Hepatocyte (in vitro differentiated cells): ENCODE data around the gene SCT. TPM values are rescaled to one million over a fixed set of nuclear protein-coding genes. Genes with fewer than 3 reads are reported as not detected.

Source experiments
- DNase-seq: peaks from one replicate; pipeline ENCODE4 v3.0.0-alpha.2; 2016; ENCODE audit warnings: low spot score
- H2AFZ ChIP-seq: fragments of 200-600 bp; sonication (generic); 2 replicates; pipeline ENCODE4 v1.6.0; 2016; ENCODE audit warnings: antibody characterized with exemption, mild to moderate bottlenecking
- H3K27ac ChIP-seq: fragments of 200-600 bp; sonication (generic); 2 replicates; pipeline ENCODE4 v1.5.1; 2016; ENCODE audit warnings: mild to moderate bottlenecking
- H3K27me3 ChIP-seq: fragments of 200-600 bp; sonication (generic); 2 replicates; pipeline ENCODE4 v1.6.1; 2016
- H3K36me3 ChIP-seq: fragments of 200-600 bp; sonication (generic); replicated peaks from 2 replicates; pipeline ENCODE4 v1.5.1; 2016; ENCODE audit warnings: low read depth; ENCODE audit not compliant: insufficient read depth
- H3K4me1 ChIP-seq: fragments of 200-600 bp; sonication (generic); 2 replicates; pipeline ENCODE4 v1.5.1; 2016; ENCODE audit warnings: mild to moderate bottlenecking, moderate library complexity; ENCODE audit not compliant: insufficient read depth
- H3K4me2 ChIP-seq: fragments of 200-600 bp; sonication (generic); 2 replicates; pipeline ENCODE4 v1.6.0; 2016
- H3K4me3 ChIP-seq: fragments of 200-600 bp; sonication (generic); 2 replicates; pipeline ENCODE4 v1.5.1; 2016; ENCODE audit warnings: mild to moderate bottlenecking
- H3K79me2 ChIP-seq: fragments of 200-600 bp; sonication (generic); 2 replicates; pipeline ENCODE4 v1.6.0; 2017; ENCODE audit warnings: mild to moderate bottlenecking
- H3K9me2 ChIP-seq: fragments of 200-600 bp; sonication (generic); replicated peaks from 2 replicates; pipeline ENCODE4 v1.6.0; 2017; ENCODE audit warnings: mild to moderate bottlenecking; ENCODE audit not compliant: insufficient read depth
- H3K9me3 ChIP-seq: fragments of 200-600 bp; sonication (generic); 2 replicates; pipeline ENCODE4 v1.5.1; 2016; ENCODE audit warnings: low read depth, mild to moderate bottlenecking
- H4K20me1 ChIP-seq: fragments of 200-600 bp; sonication (generic); 2 replicates; pipeline ENCODE4 v1.6.0; 2016; ENCODE audit warnings: mild to moderate bottlenecking; ENCODE audit not compliant: insufficient read depth, poor library complexity, severe bottlenecking
- EZH2 ChIP-seq: fragments of 200-600 bp; sonication (generic); IDR thresholded peaks from 2 replicates; pipeline ENCODE4 v1.6.1; 2016; ENCODE audit warnings: antibody characterized with exemption, mild to moderate bottlenecking, borderline replicate concordance
- EZH2phosphoT487 ChIP-seq: fragments of 200-600 bp; sonication (generic); IDR thresholded peaks from one replicate; pipeline ENCODE4 v1.6.1; 2018; ENCODE audit warnings: antibody characterized with exemption, mild to moderate bottlenecking, low read depth, moderate library complexity; ENCODE audit not compliant: unreplicated experiment, severe bottlenecking
- WGBS: methylation state at CpG from one replicate; pipeline ENCODE4 v1.1.6; 2016; ENCODE audit warnings: low lambda C conversion rate; ENCODE audit errors: missing lambda C conversion rate; 5-methylcytosine and 5-hydroxymethylcytosine counted together
- polyA plus RNA-seq: library from polyadenylated mRNA; unstranded; fragments of >200 nt; fragmentation: Nextera tagmentation; extraction: Ambion mirVana; gene quantifications from 2 replicates; pipeline ENCODE4 v1.2.1, GENCODE V29; 2016
- total RNA-seq: library from RNA; depleted of rRNA; stranded (reverse); fragments of >200 nt; gene quantifications from 2 replicates; pipeline ENCODE4 v1.2.3, GENCODE V29; 2014
- TF ChIP-seq, protein P1 (sequence below): fragments of 200-600 bp; sonication (generic); IDR thresholded peaks from 2 replicates; pipeline ENCODE4 v1.5.1; 2016; ENCODE audit warnings: antibody characterized with exemption, mild to moderate bottlenecking; ENCODE audit not compliant: poor library complexity

The SCT gene
- total and polyA plus RNA-seq, 2 experiments from 2014 or later: 21.7 TPM; not detected in 1

DNA sequence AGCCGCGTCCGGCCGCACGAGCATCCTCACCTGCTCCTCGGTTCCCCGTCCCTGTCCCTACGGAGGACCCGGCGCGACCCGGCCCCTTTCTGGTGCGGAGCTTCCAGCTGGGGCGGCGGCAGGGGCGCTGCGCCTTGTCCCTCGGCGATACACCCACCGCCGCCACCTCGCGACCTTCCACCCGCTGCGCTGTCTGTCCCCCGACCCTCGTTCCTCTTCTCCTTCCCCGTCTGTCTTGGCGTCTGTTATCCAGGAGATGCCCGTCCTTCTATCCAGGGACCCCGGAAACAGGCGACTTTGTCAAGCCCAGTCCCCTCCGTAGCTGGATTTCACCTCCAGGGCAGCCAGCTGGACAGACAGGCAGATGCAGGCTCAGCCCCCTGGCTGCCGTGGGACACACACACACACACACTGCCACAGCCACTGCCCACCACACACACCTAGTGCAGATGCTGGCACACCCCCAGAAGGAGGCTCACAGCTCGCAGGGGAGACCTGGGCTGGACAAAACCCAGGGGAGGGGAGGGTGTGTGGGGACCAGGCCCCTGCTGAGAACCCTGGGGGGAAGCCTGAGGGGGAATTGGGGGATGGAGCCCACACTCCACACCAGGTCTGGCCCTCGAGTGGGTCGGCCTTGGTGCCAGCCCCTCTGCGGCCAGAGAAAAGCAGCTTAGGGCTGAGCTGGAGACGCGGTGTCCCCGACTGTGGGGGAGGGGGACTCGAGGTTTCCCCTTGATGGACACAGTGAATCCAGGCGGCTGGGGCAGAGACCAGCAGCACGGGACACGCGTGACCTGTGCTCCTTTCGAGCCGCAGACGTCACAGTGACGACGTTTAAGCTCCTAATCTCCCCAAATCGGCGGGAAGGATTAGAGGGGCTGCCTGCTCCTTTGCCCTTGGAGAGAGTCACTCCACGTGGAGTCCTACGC, 10.9 kb upstream of the SCT start:
- no peaks in the 10 kb centered on the region for H3K9me3 ChIP-seq
- WGBS: 16% methylated on average over 38 of the region's 55 CpGs
- no peaks in the 10 kb centered on the region for H3K9me2 ChIP-seq
- H3K79me2 ChIP-seq: no peaks in the 10 kb centered on the region
- peak overlapping the region; percentile 82 for H3K4me2 ChIP-seq
- H3K27ac ChIP-seq: no peak overlapping the region
- H4K20me1 ChIP-seq: peaks cover 43% of the 10 kb centered on the region
- peaks cover 40% of the 10 kb centered on the region for H3K27me3 ChIP-seq
- H3K4me3 ChIP-seq: no peak overlapping the region
- H2AFZ ChIP-seq: no peak overlapping the region
- H3K4me1 ChIP-seq: peaks cover 22% of the 10 kb centered on the region
- no peaks in the 10 kb centered on the region for H3K36me3 ChIP-seq
- DNase-seq: peak; percentile 20
- TF ChIP-seq, protein P1, sequence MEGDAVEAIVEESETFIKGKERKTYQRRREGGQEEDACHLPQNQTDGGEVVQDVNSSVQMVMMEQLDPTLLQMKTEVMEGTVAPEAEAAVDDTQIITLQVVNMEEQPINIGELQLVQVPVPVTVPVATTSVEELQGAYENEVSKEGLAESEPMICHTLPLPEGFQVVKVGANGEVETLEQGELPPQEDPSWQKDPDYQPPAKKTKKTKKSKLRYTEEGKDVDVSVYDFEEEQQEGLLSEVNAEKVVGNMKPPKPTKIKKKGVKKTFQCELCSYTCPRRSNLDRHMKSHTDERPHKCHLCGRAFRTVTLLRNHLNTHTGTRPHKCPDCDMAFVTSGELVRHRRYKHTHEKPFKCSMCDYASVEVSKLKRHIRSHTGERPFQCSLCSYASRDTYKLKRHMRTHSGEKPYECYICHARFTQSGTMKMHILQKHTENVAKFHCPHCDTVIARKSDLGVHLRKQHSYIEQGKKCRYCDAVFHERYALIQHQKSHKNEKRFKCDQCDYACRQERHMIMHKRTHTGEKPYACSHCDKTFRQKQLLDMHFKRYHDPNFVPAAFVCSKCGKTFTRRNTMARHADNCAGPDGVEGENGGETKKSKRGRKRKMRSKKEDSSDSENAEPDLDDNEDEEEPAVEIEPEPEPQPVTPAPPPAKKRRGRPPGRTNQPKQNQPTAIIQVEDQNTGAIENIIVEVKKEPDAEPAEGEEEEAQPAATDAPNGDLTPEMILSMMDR: no peak
- TF ChIP-seq EZH2 (peak; percentile 91), EZH2phosphoT487 (peak; percentile 36)

DNA sequence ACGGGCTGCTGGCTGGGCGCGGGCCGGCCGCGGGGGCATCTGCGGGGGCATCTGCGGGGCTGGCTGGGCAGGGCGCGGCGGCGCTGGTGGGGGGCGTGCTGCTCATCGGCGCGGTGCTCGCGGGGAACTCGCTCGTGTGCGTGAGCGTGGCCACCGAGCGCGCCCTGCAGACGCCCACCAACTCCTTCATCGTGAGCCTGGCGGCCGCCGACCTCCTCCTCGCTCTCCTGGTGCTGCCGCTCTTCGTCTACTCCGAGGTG, 10.3 kb upstream of the SCT start:
- peak overlapping the region; percentile 82 for H3K4me2 ChIP-seq
- H3K27ac ChIP-seq: no peak overlapping the region
- TF ChIP-seq EZH2 (no peak), EZH2phosphoT487 (no peak)
- no peaks in the 10 kb centered on the region for H3K79me2 ChIP-seq
- peaks cover 43% of the 10 kb centered on the region for H4K20me1 ChIP-seq
- no peaks in the 10 kb centered on the region for H3K36me3 ChIP-seq
- no peaks in the 10 kb centered on the region for H3K9me3 ChIP-seq
- no CpG with 5 or more reads among the region's 34 CpGs for WGBS
- H2AFZ ChIP-seq: no peak overlapping the region
- H3K9me2 ChIP-seq: no peaks in the 10 kb centered on the region
- peaks cover 40% of the 10 kb centered on the region for H3K27me3 ChIP-seq
- peaks cover 22% of the 10 kb centered on the region for H3K4me1 ChIP-seq
- no peak for DNase-seq
- no peak overlapping the region for H3K4me3 ChIP-seq

DNA sequence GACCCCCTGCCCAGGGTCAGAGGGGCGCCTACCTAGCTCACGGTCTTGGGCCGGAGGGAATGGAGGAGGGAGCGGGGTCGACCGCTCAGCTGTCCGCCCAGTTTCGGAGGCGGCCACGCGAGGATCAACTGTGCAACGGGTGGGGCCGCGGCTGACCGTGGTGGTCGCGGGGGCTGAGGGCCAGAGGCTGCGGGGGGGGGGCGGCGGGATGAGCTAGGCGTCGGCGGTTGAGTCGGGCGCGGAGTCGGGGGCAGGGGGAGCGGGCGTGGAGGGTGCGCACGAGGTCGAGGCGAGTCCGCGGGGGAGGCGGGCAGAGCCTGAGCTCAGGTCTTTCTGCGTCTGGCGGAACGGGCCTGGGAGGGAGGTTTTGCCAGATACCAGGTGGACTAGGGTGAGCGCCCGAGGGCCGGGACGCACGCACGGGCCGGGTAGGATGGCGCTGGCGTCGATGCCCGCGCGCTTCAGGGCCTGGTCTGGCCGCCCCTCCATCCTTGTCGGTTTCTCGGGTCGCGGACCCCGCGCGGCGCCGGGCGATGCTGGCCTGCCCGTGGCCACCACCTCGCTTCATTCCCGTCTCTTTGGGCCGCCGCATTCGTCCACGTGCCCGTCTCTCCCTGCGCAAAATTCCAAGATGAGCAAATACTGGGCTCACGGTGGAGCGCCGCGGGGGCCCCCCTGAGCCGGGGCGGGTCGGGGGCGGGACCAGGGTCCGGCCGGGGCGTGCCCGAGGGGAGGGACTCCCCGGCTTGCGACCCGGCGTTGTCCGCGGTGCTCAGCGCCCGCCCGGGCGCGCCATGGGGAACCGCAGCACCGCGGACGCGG, 9.7 kb upstream of the SCT start, which contains the start of gene DRD4:
Gene DRD4, plus strand, starts transcription at position 759 of the 822 bp plus-strand sequence. Its CDS starts 36 bp downstream, at position 795.
- Histone ChIP-seq H3K9me3 (no peaks in the 10 kb centered on the region), H2AFZ (no peak within 1 kb of the TSS), H3K36me3 (no peaks in the 10 kb centered on the region), H3K4me1 (peaks cover 22% of the 10 kb centered on the region), H4K20me1 (peaks cover 43% of the 10 kb centered on the region), H3K27ac (no peak within 1 kb of the TSS), H3K79me2 (no peaks in the 10 kb centered on the region), H3K4me3 (no peak within 1 kb of the TSS), H3K27me3 (peaks cover 40% of the 10 kb centered on the region), H3K4me2 (peak within 1 kb of the TSS; percentile 82), H3K9me2 (no peaks in the 10 kb centered on the region)
- DNase-seq: peak; percentile 66
- no peak for TF ChIP-seq EZH2phosphoT487
- TF ChIP-seq, protein P1: no peak
- WGBS: 25% methylated on average over 41 of the region's 100 CpGs
